ENCODE measurements around the gene KMT2A. TPM values are rescaled to one million over a fixed set of nuclear protein-coding genes. Genes with fewer than 3 reads are reported as not detected.

The KMT2A gene
- total RNA-seq, 1 experiment from 2014 or later: 50.4 TPM

- TF ChIP-seq EZH2phosphoT487 (IDR thresholded peaks at IDR 0.05; ENCODE audit: borderline replicate concordance): no peak
- no peak for TF ChIP-seq RAD21 (IDR thresholded peaks at IDR 0.05; ENCODE audit: low read depth)
- TF ChIP-seq POLR2A (IDR thresholded peaks at IDR 0.05; ENCODE audit: borderline replicate concordance, extremely low read depth, insufficient read depth, insufficient read length): no peak
- TF ChIP-seq TCF7L2 (IDR thresholded peaks at IDR 0.05; ENCODE audit: borderline replicate concordance, extremely low read depth, insufficient read depth, insufficient read length): no peak
Observed at GRCh38 chr11:118544647-118545010, 108.3 kb downstream of the KMT2A start (continued).

- no TSS peak for BruUV-seq (replicated peaks)
- H3K4me2 ChIP-seq (ENCODE audit: low read length): no peak overlapping the region
- H3K4me3 ChIP-seq (replicated peaks in 1 of 2; ENCODE audit: low read depth in 1 of 2, low read length in 2 of 2): no peak overlapping the region
- H3K9ac ChIP-seq (ENCODE audit: low read length): no peak overlapping the region
- POLR2A ChIA-PET: no interaction called here
- no peaks in the 10 kb centered on the region for H4K20me1 ChIP-seq (ENCODE audit: insufficient read depth)
- no peak for TF ChIP-seq SP1 (IDR thresholded peaks at IDR 0.05; ENCODE audit: low read depth)
- TF ChIP-seq, protein P1, sequence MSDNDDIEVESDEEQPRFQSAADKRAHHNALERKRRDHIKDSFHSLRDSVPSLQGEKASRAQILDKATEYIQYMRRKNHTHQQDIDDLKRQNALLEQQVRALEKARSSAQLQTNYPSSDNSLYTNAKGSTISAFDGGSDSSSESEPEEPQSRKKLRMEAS (IDR thresholded peaks at IDR 0.05): no peak
- TF ChIP-seq JUND (IDR thresholded peaks at IDR 0.05): no peak
- H3K9me3 ChIP-seq (ENCODE audit: control insufficient read depth in 1 of 2, insufficient read depth in 1 of 2, low read depth in 1 of 2, low read length in 2 of 2): no peaks in the 10 kb centered on the region
- H2AFZ ChIP-seq (ENCODE audit: low read depth, low read length, poor library complexity, severe bottlenecking): no peak overlapping the region
- no peaks in the 10 kb centered on the region for H3K4me1 ChIP-seq (ENCODE audit: control insufficient read depth in 1 of 2, insufficient read depth in 2 of 2, low read length in 2 of 2)
- no peaks in the 10 kb centered on the region for H3K9me2 ChIP-seq (ENCODE audit: insufficient read depth)
- no peak overlapping the region for H3K27ac ChIP-seq (ENCODE audit: low read depth, low read length)
- H3K79me2 ChIP-seq (ENCODE audit: insufficient read depth, low read length): no peaks in the 10 kb centered on the region
- CTCF ChIA-PET: no interaction called here
- DNase-seq (ENCODE audit: low read depth, low spot score): no peak
- intact Hi-C loops (cut with micrococcal nuclease): no loop called here
- RAD21 ChIA-PET (ENCODE audit: low non-redundant PET in 1 of 2, low total read pairs in 2 of 2, uncharacterized antibody in 2 of 2, unreplicated experiment in 2 of 2): no interaction called here
- H3K27me3 ChIP-seq (ENCODE audit: insufficient read depth, low read length): no peaks in the 10 kb centered on the region
- H3K36me3 ChIP-seq (ENCODE audit: control insufficient read depth in 1 of 2, insufficient read depth in 2 of 2, low read length in 2 of 2): peaks cover 0 to 6% of the 10 kb centered on the region in 2 experiments; a peak in 1 of 4 replicates
- no peak for ATAC-seq
Observed at GRCh38 chr11:118545533-118545932, 109.2 kb downstream of the KMT2A start.

- ChIA-PET CTCF (no interaction called here), POLR2A (interaction anchor here (1.2 kb wide), 1 partner anchor 111 kb away, joined by 3 read pairs; the partner anchor contains the start of gene KMT2A), RAD21 (ENCODE audit: low non-redundant PET in 1 of 2, low total read pairs in 2 of 2, uncharacterized antibody in 2 of 2, unreplicated experiment in 2 of 2) (no interaction called here)
- Histone ChIP-seq H3K4me3 (replicated peaks in 1 of 2; ENCODE audit: low read depth in 1 of 2, low read length in 2 of 2) (no peak overlapping the region), H3K9me2 (ENCODE audit: insufficient read depth) (no peaks in the 10 kb centered on the region), H3K4me1 (ENCODE audit: control insufficient read depth in 1 of 2, insufficient read depth in 2 of 2, low read length in 2 of 2) (no peaks in the 10 kb centered on the region), H3K27me3 (ENCODE audit: insufficient read depth, low read length) (no peaks in the 10 kb centered on the region), H3K4me2 (ENCODE audit: low read length) (no peak overlapping the region), H4K20me1 (ENCODE audit: insufficient read depth) (no peaks in the 10 kb centered on the region), H3K9ac (ENCODE audit: low read length) (no peak overlapping the region), H3K27ac (ENCODE audit: low read depth, low read length) (no peak overlapping the region), H3K36me3 (ENCODE audit: control insufficient read depth in 1 of 2, insufficient read depth in 2 of 2, low read length in 2 of 2) (peaks cover 4 to 13% of the 10 kb centered on the region in 2 experiments; a peak in 2 of 4 replicates), H3K79me2 (ENCODE audit: insufficient read depth, low read length) (no peaks in the 10 kb centered on the region), H3K9me3 (ENCODE audit: control insufficient read depth in 1 of 2, insufficient read depth in 1 of 2, low read depth in 1 of 2, low read length in 2 of 2) (no peaks in the 10 kb centered on the region), H2AFZ (ENCODE audit: low read depth, low read length, poor library complexity, severe bottlenecking) (no peak overlapping the region)
- BruUV-seq (replicated peaks): no TSS peak
- ATAC-seq (no peak), DNase-seq (ENCODE audit: low read depth, low spot score) (no peak)
- intact Hi-C loops (cut with micrococcal nuclease): no loop called here
- TF ChIP-seq, protein P1 (IDR thresholded peaks at IDR 0.05): no peak
- TF ChIP-seq RAD21 (IDR thresholded peaks at IDR 0.05; ENCODE audit: low read depth) (no peak), ZBTB33 (IDR thresholded peaks at IDR 0.05; ENCODE audit: extremely low read depth, insufficient replicate concordance, low read length) (no peak), POLR2AphosphoS5 (IDR thresholded peaks at IDR 0.05; ENCODE audit: low read depth, low read length) (no peak), EZH2 (IDR thresholded peaks at IDR 0.05) (no peak), SP1 (IDR thresholded peaks at IDR 0.05; ENCODE audit: low read depth) (no peak), TCF7L2 (IDR thresholded peaks at IDR 0.05; ENCODE audit: borderline replicate concordance, extremely low read depth, insufficient read depth, insufficient read length) (no peak), EGR1 (IDR thresholded peaks at IDR 0.05; ENCODE audit: low read depth) (no peak), YY1 (IDR thresholded peaks at IDR 0.05; ENCODE audit: extremely low read depth, insufficient replicate concordance, low read depth, low read length) (no peak), FOSL1 (IDR thresholded peaks at IDR 0.05; ENCODE audit: low read depth) (no peak), ZFX (IDR thresholded peaks at IDR 0.05) (no peak), ELF1 (IDR thresholded peaks at IDR 0.05; ENCODE audit: borderline replicate concordance, low read depth) (no peak), POLR2A (IDR thresholded peaks at IDR 0.05; ENCODE audit: borderline replicate concordance, extremely low read depth, insufficient read depth, insufficient read length) (no peak)
- TF ChIP-seq, protein P2, sequence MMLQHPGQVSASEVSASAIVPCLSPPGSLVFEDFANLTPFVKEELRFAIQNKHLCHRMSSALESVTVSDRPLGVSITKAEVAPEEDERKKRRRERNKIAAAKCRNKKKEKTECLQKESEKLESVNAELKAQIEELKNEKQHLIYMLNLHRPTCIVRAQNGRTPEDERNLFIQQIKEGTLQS (IDR thresholded peaks at IDR 0.05): no peak
Observed at GRCh38 chr11:118547132-118547531, 110.8 kb downstream of the KMT2A start.
